AG09319 (cell line): ENCODE measurements around the gene MYO18B.

Source experiments
- DNase-seq: peaks from one replicate; pipeline ENCODE4 v3.0.0-alpha.2; 2010; ENCODE audit warnings: low read depth; ENCODE audit errors: extremely low read depth
- TF ChIP-seq, protein P1 (sequence below): IDR thresholded peaks from 2 replicates; pipeline ENCODE4 v1.5.1; 2011; ENCODE audit warnings: low read depth, mild to moderate bottlenecking, inconsistent platforms, low read length, moderate library complexity

MYO18B gene, protein sequence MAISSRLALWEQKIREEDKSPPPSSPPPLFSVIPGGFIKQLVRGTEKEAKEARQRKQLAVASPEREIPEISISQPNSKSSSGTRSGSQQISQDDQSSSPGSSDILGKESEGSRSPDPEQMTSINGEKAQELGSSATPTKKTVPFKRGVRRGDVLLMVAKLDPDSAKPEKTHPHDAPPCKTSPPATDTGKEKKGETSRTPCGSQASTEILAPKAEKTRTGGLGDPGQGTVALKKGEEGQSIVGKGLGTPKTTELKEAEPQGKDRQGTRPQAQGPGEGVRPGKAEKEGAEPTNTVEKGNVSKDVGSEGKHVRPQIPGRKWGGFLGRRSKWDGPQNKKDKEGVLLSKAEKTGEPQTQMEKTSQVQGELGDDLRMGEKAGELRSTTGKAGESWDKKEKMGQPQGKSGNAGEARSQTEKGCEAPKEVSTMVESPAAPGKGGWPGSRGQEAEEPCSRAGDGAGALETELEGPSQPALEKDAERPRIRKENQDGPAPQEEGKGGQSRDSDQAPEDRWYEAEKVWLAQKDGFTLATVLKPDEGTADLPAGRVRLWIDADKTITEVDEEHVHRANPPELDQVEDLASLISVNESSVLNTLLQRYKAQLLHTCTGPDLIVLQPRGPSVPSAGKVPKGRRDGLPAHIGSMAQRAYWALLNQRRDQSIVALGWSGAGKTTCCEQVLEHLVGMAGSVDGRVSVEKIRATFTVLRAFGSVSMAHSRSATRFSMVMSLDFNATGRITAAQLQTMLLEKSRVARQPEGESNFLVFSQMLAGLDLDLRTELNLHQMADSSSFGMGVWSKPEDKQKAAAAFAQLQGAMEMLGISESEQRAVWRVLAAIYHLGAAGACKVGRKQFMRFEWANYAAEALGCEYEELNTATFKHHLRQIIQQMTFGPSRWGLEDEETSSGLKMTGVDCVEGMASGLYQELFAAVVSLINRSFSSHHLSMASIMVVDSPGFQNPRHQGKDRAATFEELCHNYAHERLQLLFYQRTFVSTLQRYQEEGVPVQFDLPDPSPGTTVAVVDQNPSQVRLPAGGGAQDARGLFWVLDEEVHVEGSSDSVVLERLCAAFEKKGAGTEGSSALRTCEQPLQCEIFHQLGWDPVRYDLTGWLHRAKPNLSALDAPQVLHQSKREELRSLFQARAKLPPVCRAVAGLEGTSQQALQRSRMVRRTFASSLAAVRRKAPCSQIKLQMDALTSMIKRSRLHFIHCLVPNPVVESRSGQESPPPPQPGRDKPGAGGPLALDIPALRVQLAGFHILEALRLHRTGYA (N-terminal part only)

DNA sequence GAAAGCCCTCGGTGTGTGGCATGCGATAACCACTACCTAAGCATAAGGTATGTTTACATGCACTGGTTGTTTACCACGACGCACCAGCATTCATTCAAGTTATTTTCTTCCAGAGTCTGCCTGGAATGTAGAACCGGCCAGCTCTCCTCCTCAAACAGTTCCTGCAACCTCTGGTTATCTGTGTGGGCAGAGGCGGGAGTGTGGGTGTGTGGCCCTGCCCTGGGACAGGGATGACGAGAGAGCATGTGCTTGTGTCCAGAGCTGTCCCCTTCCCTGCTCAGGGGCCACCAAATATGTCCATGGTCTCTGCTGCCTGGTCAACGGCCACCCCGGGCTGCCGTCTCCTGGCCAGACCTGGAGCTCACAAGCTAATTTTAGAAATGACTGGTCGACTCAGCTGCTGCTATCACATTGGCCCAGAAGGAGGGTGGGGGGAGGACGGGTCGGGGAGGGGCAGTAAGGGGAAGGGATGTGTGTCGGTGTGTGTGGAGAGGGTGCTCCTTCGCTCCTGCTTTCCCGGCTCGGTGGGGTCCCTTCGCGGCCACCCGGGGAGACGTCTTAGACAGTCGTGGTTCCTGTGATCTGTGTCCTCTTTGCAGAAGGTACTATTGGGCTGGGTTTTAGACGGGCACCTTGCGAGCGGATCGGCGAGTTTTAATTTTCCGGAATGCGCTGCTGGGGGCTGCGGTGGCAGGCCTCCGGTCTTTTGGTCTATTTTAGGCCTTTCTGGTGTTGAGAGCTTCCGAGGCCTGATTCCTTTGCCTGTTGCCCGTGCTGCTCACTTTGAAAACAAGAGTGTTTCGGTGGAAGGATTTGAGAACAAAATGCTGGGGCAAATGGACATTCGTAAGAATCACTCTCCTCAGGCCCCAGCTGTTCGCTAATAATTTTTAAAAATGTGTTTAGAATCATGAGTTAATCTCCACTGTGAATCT, at the start of gene MYO18B:
MYO18B (plus strand) TSS at position 497 of the 935 bp plus-strand sequence. CDS start 18,905 bp downstream, outside the sequence.
- no peak for DNase-seq
- TF ChIP-seq, protein P1, sequence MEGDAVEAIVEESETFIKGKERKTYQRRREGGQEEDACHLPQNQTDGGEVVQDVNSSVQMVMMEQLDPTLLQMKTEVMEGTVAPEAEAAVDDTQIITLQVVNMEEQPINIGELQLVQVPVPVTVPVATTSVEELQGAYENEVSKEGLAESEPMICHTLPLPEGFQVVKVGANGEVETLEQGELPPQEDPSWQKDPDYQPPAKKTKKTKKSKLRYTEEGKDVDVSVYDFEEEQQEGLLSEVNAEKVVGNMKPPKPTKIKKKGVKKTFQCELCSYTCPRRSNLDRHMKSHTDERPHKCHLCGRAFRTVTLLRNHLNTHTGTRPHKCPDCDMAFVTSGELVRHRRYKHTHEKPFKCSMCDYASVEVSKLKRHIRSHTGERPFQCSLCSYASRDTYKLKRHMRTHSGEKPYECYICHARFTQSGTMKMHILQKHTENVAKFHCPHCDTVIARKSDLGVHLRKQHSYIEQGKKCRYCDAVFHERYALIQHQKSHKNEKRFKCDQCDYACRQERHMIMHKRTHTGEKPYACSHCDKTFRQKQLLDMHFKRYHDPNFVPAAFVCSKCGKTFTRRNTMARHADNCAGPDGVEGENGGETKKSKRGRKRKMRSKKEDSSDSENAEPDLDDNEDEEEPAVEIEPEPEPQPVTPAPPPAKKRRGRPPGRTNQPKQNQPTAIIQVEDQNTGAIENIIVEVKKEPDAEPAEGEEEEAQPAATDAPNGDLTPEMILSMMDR: no peak

DNA sequence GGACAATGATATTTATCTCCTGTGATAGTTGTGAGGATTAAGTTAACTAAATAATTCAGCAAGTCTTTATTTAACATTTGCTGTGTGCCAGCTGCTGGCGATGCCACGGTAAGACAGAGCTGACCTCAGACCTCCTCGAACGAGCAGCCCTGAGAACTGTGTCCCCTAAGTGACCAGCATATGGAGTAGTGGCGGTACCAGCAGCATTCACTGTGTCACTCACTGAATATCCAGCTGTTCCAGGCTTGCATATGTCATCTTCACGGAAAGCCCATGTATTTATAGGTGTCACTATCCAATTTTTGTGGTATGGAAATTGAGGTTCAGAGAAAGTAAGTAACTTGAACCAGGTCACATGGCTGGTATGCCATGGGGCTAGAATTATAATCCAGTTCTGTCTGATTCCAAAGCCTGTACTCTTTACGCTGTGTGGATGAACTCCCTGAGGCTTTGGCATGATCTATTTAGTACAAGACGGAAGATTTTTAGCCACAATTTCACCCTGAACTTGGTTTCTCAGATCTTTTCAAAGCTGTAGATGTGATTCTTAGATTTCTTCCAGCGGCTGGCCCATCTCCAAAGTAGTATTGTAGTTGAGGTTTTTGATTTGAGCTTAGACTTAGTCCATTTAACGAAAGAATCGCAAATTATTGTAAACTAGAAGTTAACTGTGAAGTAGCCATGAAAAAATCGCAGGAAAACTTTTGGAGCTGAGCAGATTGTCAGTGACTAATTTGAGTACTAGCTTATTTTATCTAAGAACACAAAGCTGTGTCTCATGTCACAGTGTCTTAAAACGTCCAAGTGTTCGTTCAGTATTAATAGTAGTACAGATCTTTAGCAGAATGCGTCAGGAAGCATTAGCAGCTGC, 49.4 kb upstream of the MYO18B start:
- DNase-seq: no peak

DNA sequence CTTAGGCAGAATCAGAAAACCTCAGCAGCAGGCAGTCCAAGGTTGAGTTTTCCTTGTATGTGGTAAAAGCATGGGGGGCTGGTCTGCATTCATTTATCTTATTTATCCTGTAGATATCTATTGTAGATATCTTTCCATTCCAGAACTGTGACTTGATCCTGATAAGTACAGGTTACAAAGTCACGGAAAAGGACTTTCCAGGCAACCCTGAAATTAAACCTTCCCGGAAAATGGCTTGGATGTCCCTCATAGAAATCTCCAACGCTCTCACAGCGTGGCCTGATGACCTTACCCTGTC, 48.8 kb upstream of the MYO18B start:
- TF ChIP-seq, protein P1: no peak
- no peak for DNase-seq

More for the DNA sequence above, 49.4 kb upstream of the MYO18B start:
- TF ChIP-seq, protein P1: no peak

DNA sequence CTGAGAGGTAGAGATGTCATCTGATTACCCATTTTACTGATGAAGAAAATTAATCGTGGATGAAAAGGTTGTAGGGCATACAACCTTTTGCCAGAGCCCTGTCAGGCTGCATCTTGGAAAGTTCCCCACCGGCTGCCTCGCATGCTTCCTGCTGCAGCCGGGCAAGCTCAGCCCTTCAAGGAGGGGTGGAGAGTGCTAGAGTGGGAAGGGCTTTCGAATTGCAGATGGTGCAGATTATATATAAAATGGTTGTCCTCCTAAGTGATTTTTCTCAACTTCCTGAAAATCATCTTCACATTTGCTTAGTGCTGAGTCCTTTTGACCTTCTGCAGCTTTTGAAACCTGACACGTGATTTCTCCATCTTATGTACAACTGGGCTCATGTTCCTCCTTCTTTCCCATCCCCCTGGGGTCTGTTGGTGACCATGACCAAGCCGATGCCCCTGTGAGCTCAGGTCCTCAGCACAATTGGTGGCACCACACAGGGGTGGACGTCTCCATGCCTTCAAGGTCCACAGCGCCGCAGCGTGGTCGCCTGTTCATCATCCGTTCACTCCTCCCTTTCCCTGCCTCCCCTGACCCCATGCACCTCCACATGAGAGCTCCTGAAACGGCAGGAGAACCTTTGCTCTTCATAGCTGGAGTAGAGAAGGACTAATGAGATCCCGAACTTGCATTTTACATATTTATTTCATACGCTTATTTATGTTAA, 47.6 kb upstream of the MYO18B start:
- DNase-seq: no peak
- TF ChIP-seq, protein P1: no peak

DNA sequence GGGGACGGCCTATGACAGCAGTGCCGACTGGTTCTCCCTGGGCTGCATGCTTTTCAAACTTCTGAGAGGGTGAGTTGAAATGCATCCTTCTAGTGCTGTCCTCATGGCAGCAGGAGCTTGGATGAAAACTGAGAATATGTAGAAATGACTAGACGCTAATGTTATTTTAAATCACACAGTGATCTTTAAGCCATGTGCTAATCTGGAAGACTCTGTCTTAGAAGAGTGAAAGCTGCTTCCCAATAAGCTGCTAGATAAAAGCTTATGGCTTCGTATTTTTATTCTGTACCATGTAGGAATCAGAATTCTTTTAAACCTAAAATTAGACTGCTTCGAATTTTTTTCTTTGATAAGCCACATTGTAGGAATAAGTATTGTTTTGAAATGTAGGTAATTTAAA, 46.8 kb upstream of the MYO18B start:
- DNase-seq: no peak
- TF ChIP-seq, protein P1: no peak
